Activated CD8-positive, alpha-beta T cell treated with anti-CD3 and anti-CD28 coated beads for 36 hours (primary cell): ENCODE data around the gene CYBC1. TPM values are rescaled to one million over a fixed set of nuclear protein-coding genes. Genes with fewer than 3 reads are reported as not detected.
"Not testable (repeated sequence)": the region's sequence is repeated elsewhere in the genome, so short reads cannot be mapped to it uniquely, and the experiment has no call there.

Experiments used
- ATAC-seq: fragments of 200-7000 bp; cut with Tn5 transposase; one replicate; pipeline ENCODE4 v1.10.0; 2021; ENCODE audit warnings: mild to moderate bottlenecking, moderate library complexity
- CTCF ChIA-PET: fragments of 350-600 bp; sonication (Branson Sonifier 250); formaldehyde crosslinking; loops from one replicate; lab custom pipeline; 2021; ENCODE audit warnings: antibody characterized with exemption; lab: Charles Lee
- POLR2A ChIA-PET: fragments of 350-600 bp; sonication (Branson Sonifier 250); formaldehyde crosslinking; loops from one replicate; lab custom pipeline; 2021; ENCODE audit warnings: antibody characterized with exemption; lab: Charles Lee
- DNase-seq: peaks from one replicate; pipeline ENCODE4 v3.0.0-alpha.2; 2020
- H3K27ac Mint-ChIP-seq: one replicate; pipeline ENCODE4 v1.8.0; 2021; ENCODE audit warnings: mild to moderate bottlenecking, mixed read lengths
- H3K27me3 Mint-ChIP-seq: one replicate; pipeline ENCODE4 v1.8.0; 2021; ENCODE audit warnings: mixed read lengths
- H3K36me3 Mint-ChIP-seq: one replicate; pipeline ENCODE4 v1.8.0; 2021; ENCODE audit warnings: low read depth, mixed read lengths
- H3K4me1 Mint-ChIP-seq: one replicate; pipeline ENCODE4 v1.8.0; 2021; ENCODE audit warnings: low read depth, mixed read lengths
- H3K4me3 Mint-ChIP-seq: one replicate; pipeline ENCODE4 v1.8.0; 2021; ENCODE audit warnings: mild to moderate bottlenecking, moderate library complexity, mixed read lengths
- H3K9me3 Mint-ChIP-seq: one replicate; pipeline ENCODE4 v1.8.0; 2021; ENCODE audit warnings: mixed read lengths
- intact Hi-C: fragments of 100-400 bp; cut with micrococcal nuclease; formaldehyde crosslinking; loops from one replicate; pipeline ENCODE4 v1.10.0; 2022
- total RNA-seq, 2 experiments: library from RNA; stranded (reverse); gene quantifications; one replicate each; pipeline ENCODE4 v1.2.3, GENCODE V29; 2021
- TF ChIP-seq, protein P1 (sequence below): fragments of 200-600 bp; IDR thresholded peaks from one replicate; pipeline ENCODE4 v1.8.0; 2022; ENCODE audit warnings: antibody characterized with exemption, mild to moderate bottlenecking

Gene CYBC1
- total RNA-seq, 2 experiments from 2014 or later: 189 to 192 TPM

DNA sequence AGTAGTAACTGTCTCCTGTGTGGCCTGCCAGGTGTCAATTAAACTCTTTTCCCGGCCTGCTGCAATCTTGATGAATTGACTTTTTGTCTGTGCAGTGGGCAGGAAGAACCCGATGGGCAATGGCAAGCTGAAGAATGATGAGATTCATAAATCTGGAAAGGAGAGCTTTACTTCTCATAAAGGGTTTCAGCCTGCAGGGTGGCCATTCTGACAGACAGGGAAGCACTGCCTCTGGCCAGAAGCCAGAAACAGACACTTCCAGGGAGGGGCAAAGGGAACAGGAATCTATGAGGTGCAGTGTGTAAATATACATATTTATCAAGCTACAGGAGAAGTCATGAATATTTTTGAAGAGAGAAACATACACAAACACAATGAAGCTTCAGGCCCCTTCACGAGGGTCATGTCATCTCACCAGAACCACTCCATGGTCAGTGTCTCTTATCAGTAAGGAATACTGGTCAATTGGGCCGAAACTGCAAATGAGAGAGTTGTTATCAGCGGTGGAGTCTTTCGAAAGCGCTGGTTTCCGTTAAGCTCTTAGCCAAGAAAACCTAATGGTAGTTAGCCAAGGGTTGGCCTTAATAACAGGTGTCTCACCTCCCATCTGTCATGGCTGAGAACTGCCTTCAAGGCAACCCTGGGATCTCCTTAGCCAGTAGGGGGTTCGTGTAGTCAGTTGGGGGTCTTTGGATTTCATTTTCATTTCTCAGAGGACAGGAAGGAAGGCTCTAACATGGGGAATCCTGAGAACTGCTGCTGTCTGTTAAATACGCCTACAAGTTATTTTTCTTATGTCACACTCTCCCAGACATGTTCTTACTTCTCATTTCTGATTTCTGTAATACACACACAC, 6.7 kb upstream of the CYBC1 start:
- CTCF ChIA-PET: interaction anchor here (1.4 kb wide), 1 partner anchor 33 kb away, joined by 5 read pairs; no protein-coding TSS in a partner anchor

DNA sequence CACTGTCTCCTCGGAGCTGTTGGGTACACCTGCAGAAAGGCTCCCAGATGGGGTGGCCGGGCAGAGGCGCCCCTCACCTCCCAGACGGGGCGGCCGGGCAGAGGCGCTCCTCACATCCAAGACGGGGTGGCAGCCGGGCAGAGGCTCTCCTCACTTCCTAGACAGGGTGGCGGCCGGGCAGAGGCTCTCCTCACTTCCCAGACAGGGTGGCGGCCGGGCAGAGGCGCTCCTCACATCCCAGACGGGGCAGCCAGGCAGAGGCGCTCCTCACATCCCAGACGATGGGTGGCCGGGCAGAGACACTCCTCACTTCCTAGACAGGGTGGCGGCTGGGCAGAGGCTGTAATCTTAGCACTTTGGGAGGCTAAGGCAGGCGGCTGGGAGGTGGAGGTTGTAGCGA, 3.2 kb upstream of the CYBC1 start:
- H3K27ac Mint-ChIP-seq, H3K9me3 Mint-ChIP-seq, H3K27me3 Mint-ChIP-seq, POLR2A ChIA-PET, H3K4me3 Mint-ChIP-seq, ATAC-seq, CTCF ChIA-PET, intact Hi-C loops, DNase-seq: not testable (repeated sequence)
- peaks cover 14% of the 10 kb centered on the region for H3K36me3 Mint-ChIP-seq
- H3K4me1 Mint-ChIP-seq: peaks cover 30% of the 10 kb centered on the region

More for the DNA sequence above, 6.7 kb upstream of the CYBC1 start:
- Mint-ChIP-seq H3K27me3 (no peaks in the 10 kb centered on the region), H3K27ac (peak overlapping the region; percentile 95), H3K36me3 (peaks cover 2% of the 10 kb centered on the region), H3K9me3 (no peaks in the 10 kb centered on the region), H3K4me1 (peaks cover 19% of the 10 kb centered on the region), H3K4me3 (peak overlapping the region; percentile 79)
- POLR2A ChIA-PET: interaction anchor here (0.8 to 3.2 kb wide), 11 partner anchors 8 to 259 kb away, joined by 3 to 27 read pairs (median 4); partner anchors contain the start of genes FN3KRP and FOXK2
- peak; percentile 2 for ATAC-seq
- TF ChIP-seq, protein P1, sequence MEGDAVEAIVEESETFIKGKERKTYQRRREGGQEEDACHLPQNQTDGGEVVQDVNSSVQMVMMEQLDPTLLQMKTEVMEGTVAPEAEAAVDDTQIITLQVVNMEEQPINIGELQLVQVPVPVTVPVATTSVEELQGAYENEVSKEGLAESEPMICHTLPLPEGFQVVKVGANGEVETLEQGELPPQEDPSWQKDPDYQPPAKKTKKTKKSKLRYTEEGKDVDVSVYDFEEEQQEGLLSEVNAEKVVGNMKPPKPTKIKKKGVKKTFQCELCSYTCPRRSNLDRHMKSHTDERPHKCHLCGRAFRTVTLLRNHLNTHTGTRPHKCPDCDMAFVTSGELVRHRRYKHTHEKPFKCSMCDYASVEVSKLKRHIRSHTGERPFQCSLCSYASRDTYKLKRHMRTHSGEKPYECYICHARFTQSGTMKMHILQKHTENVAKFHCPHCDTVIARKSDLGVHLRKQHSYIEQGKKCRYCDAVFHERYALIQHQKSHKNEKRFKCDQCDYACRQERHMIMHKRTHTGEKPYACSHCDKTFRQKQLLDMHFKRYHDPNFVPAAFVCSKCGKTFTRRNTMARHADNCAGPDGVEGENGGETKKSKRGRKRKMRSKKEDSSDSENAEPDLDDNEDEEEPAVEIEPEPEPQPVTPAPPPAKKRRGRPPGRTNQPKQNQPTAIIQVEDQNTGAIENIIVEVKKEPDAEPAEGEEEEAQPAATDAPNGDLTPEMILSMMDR: no peak
- intact Hi-C loops: no loop called here
- peak; percentile 30 for DNase-seq

DNA sequence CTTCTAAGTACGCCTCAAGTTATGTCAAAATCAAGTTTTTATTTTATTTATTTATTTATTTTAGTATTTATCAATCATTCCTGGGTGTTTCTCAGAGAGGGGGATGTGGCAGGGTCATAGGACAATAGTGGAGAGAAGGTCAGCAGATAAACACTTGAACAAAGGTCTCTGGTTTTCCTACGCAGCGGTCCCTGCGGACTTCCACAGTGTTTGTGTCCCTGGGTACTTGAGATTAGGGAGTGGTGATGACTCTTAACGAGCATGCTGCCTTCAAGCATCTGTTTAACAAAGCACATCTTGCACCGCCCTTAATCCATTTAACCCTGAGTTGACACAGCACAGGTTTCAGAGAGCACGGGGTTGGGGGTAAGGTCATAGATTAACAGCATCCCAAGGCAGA, 2.6 kb upstream of the CYBC1 start:
- H3K27ac Mint-ChIP-seq, H3K9me3 Mint-ChIP-seq, H3K27me3 Mint-ChIP-seq, intact Hi-C loops, CTCF ChIA-PET, DNase-seq, POLR2A ChIA-PET, H3K4me3 Mint-ChIP-seq, ATAC-seq: not testable (repeated sequence)
- Mint-ChIP-seq H3K36me3 (peaks cover 14% of the 10 kb centered on the region), H3K4me1 (peaks cover 30% of the 10 kb centered on the region)

DNA sequence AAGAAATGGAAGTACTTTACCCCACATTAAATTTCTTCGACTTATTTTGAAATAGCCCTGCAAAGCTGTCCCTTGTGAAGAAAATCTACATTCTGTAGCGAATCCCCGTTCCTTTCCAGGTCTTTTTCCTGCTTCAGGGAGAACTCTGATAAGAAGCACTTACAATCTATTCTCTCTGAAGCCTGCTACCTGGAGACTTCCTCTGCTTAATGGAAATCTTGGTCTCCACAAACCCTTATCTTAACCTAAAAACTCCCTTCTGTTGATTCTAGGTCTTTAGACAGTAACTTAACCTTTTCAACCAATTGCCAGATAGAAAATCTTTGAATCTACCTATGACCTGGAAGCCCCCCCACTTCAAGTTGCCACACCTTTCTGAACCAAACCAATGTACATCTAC, 1.6 kb upstream of the CYBC1 start:
- Mint-ChIP-seq H3K9me3 (no peaks in the 10 kb centered on the region), H3K27ac (peak overlapping the region; percentile 95), H3K36me3 (peaks cover 22% of the 10 kb centered on the region), H3K4me3 (peak overlapping the region; percentile 99), H3K4me1 (peaks cover 26% of the 10 kb centered on the region), H3K27me3 (no peaks in the 10 kb centered on the region)
- ATAC-seq (no peak), DNase-seq (no peak)
- TF ChIP-seq, protein P1: no peak
- ChIA-PET CTCF (no interaction called here), POLR2A (interaction anchor here (1.3 kb wide), 1 partner anchor 12 kb away, joined by 5 read pairs; no protein-coding TSS in a partner anchor)
- intact Hi-C loops: no loop called here

DNA sequence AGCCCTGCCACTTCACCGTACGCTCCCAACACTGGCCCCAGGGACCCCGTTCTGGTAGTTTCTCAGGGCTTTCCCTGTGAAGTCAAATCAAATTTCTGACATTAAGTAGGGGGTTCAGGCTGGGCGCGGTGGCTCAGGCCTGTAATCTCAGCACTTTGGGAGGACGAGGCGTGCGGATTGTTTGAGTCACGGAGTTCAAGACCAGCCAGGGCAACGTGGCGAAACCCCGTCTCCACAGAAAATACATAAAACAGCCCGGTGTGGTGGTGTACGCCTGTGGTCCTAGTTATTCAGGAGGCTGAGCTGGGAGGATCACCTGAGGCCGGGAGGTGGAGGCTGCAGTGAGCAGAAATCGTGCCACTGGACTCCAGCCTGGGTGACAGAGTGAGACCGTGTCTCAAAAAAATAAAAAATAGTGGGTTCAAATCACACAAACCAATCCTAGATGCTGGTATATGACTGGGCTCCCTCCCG, 632 bp downstream of the CYBC1 start:
- no peaks in the 10 kb centered on the region for H3K9me3 Mint-ChIP-seq

More for the DNA sequence above, 632 bp downstream of the CYBC1 start:
- Mint-ChIP-seq H3K36me3 (peaks cover 34% of the 10 kb centered on the region), H3K27me3 (no peaks in the 10 kb centered on the region), H3K4me3 (peak overlapping the region; percentile 99), H3K27ac (peak overlapping the region; percentile 100), H3K4me1 (peaks cover 27% of the 10 kb centered on the region)
- POLR2A ChIA-PET: interaction anchor here (0.8 to 2.3 kb wide), 13 partner anchors 9 to 428 kb away, joined by 3 to 27 read pairs (median 4); partner anchors contain the start of genes CENPX, FOXK2, HEXD and NARF
- CTCF ChIA-PET: interaction anchor here (1.3 to 2.1 kb wide), 2 partner anchors 25 to 31 kb away, joined by 4 to 9 read pairs; no protein-coding TSS in a partner anchor
- DNase-seq: peak; percentile 76
- peak; percentile 8 for ATAC-seq
- intact Hi-C loops: no loop called here
- TF ChIP-seq, protein P1: no peak
